ENCODE results near the gene ALDH16A1. TPM values are rescaled to one million over a fixed set of nuclear protein-coding genes. Genes with fewer than 3 reads are reported as not detected.

ALDH16A1 gene
- total and polyA plus RNA-seq, 2 of the 4 experiments (the other 2 are of a cell fraction) = 10.4 to 12.9 TPM

- TF ChIP-seq RCOR1 (IDR thresholded peaks at IDR 0.05; ENCODE audit: insufficient replicate concordance, low read length) (no peak), SMC3 (IDR thresholded peaks at IDR 0.05; ENCODE audit: low read depth, low read length) (no peak), POLR2A (IDR thresholded peaks at IDR 0.05; ENCODE audit: low read depth, low read length) (no peak), ELK1 (IDR thresholded peaks at IDR 0.05; ENCODE audit: borderline replicate concordance, low read depth, low read length) (no peak), MXI1 (IDR thresholded peaks at IDR 0.05; ENCODE audit: borderline replicate concordance, low read depth, low read length) (no peak), FOS (IDR thresholded peaks at IDR 0.05; ENCODE audit: low read depth, low read length) (no peak)
These were observed 21.5 kb downstream of the ALDH16A1 start (continued) for GRCh38 chr19:49474542-49474924.

Data from IMR-90 (cell line).